Lower lobe of right lung (tissue), 2 donors: Measurements from ENCODE around the gene ARHGEF28. TPM values are rescaled to one million over a fixed set of nuclear protein-coding genes. Genes with fewer than 3 reads are reported as not detected.

Source experiments
- ATAC-seq, 2 donors: fragments of 200-7000 bp; cut with Tn5 transposase; one replicate each; pipeline ENCODE4 v1.9.1; 2020 to 2022; ENCODE audit warnings: mild to moderate bottlenecking in 2 of 2, moderate library complexity in 2 of 2
- DNase-seq: peaks from one replicate; pipeline ENCODE4 v3.0.0-alpha.2; 2020
- H3K27ac ChIP-seq: fragments of 200-600 bp; one replicate; pipeline ENCODE4 v1.8.0; 2022
- H3K27me3 ChIP-seq: fragments of 200-600 bp; one replicate; pipeline ENCODE4 v1.8.0; 2022; ENCODE audit warnings: low read depth
- H3K36me3 ChIP-seq: fragments of 200-600 bp; one replicate; pipeline ENCODE4 v1.8.0; 2022; ENCODE audit warnings: mild to moderate bottlenecking
- H3K4me1 ChIP-seq: fragments of 200-600 bp; one replicate; pipeline ENCODE4 v1.8.0; 2022
- H3K4me3 ChIP-seq: fragments of 200-600 bp; one replicate; pipeline ENCODE4 v1.8.0; 2022; ENCODE audit warnings: mild to moderate bottlenecking
- H3K9me3 ChIP-seq: fragments of 200-600 bp; one replicate; pipeline ENCODE4 v1.8.0; 2022
- intact Hi-C: fragments of 100-400 bp; cut with DNase I; formaldehyde crosslinking; loops from one replicate; pipeline ENCODE4 v1.11.0; 2022
- total RNA-seq: library from RNA; stranded (reverse); fragmentation: NEBNext Ultra II Directional; extraction: Animal tissue kit (Norgen Biotek cat#: 25700); gene quantifications from one replicate; pipeline ENCODE4 v1.2.1, GENCODE V29; 2021
- TF ChIP-seq, protein P1 (sequence below): fragments of 200-600 bp; IDR thresholded peaks from one replicate; pipeline ENCODE4 v1.8.0; 2022; ENCODE audit warnings: antibody characterized with exemption, mild to moderate bottlenecking
- donor health status: DM: no; HTN: yes; CAD: no; lungs with severe emphysema.

ARHGEF28 gene
- total RNA-seq, 1 donor from 2014 or later, result 30.4 TPM

DNA sequence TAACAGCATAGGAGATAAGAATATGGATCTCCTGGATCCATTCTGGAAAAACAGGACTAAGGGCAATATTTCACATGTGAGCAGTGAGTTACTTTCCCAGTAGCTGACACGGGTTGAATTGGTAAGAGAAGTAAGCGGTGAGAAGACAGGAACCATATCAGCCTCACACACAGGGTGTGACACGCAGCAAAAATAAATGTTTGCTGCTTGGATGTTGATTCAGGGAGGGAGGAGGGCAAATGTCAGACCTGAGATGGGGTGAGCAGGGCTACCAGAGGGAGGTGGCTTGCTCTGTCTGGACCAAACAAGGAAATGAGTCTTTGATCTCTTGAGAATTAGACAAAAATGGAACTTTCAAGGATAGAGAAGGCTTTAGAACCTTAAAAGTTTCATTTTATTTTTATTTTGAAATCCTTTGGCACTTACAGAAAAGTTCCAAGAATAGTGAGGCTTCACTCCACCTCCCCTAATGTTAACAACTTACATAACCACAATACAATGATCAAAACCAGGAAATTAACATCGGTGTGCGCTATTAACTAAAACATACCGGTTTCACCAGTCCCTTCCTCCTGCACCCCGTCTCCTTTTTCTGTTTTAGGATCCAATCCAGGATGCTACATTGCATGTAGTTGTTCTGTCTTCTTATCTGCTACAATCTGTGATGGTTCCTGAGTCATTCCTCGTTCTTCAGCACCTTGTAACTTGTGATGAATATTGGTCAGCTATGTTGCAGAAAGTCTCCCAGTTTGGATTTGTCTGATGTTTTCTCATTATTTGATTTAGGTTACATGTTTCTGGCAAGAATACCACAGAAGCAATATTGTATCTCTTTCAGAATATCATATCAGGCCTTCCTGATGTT, 20.5 kb upstream of the ARHGEF28 start:
- no peaks in the 10 kb centered on the region for H3K36me3 ChIP-seq
- intact Hi-C loops, result no loop called here
- TF ChIP-seq, protein P1, sequence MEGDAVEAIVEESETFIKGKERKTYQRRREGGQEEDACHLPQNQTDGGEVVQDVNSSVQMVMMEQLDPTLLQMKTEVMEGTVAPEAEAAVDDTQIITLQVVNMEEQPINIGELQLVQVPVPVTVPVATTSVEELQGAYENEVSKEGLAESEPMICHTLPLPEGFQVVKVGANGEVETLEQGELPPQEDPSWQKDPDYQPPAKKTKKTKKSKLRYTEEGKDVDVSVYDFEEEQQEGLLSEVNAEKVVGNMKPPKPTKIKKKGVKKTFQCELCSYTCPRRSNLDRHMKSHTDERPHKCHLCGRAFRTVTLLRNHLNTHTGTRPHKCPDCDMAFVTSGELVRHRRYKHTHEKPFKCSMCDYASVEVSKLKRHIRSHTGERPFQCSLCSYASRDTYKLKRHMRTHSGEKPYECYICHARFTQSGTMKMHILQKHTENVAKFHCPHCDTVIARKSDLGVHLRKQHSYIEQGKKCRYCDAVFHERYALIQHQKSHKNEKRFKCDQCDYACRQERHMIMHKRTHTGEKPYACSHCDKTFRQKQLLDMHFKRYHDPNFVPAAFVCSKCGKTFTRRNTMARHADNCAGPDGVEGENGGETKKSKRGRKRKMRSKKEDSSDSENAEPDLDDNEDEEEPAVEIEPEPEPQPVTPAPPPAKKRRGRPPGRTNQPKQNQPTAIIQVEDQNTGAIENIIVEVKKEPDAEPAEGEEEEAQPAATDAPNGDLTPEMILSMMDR, result no peak
- DNase-seq (no peak), ATAC-seq (no peak)
- no peaks in the 10 kb centered on the region for H3K9me3 ChIP-seq
- no peak overlapping the region for H3K27ac ChIP-seq
- no peaks in the 10 kb centered on the region for H3K27me3 ChIP-seq
- H3K4me1 ChIP-seq, result no peaks in the 10 kb centered on the region
- no peak overlapping the region for H3K4me3 ChIP-seq

DNA sequence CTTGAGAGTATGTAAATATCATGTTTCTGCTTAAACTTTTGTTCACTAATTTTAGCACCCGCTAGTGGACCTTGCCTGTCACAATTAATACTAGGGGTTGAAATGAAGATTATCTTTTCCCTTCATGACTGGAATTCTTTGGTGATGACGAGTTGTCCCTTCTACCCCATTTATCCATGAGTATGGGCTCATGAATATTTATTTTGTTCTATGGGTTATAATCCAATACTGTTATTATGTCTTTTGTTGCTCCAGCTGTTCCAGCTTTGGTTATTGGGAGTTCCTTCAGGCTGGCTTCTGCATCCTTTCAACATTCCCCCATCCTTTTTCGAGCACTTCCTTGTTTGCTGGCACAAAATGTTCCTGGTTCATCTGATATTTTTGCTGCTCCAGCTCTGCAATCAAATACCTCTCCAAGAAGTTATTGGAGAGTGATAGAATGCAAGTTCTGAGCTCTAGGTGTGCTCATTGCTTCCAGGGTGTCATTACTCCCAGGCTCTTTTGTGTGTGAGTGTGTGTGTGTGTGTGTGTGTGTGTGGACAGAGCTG, 19.7 kb upstream of the ARHGEF28 start:
- Histone ChIP-seq H3K36me3 (no peaks in the 10 kb centered on the region), H3K27ac (no peak overlapping the region), H3K9me3 (no peaks in the 10 kb centered on the region), H3K27me3 (no peaks in the 10 kb centered on the region), H3K4me3 (no peak overlapping the region), H3K4me1 (no peaks in the 10 kb centered on the region)
- DNase-seq (no peak), ATAC-seq (no peak)
- TF ChIP-seq, protein P1, result no peak
- intact Hi-C loops, result no loop called here

DNA sequence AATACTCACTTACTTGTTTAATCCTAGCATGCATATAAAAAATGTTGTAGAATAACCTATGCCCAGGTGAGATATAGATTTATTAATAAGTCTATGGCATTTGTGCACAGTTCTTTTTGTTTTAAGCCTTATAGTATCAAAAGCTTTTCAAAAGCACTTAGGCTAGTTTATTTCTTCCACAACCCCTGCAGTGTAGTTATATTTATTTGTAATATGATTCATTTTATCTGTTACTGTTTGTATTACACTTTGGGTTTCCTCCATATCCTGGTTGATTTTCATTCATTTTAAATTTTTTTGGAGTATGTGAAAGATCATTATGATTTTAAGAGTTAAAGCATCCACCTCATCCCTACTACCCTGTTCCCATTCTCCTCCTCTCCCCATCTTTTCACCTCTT, 18.8 kb upstream of the ARHGEF28 start:
- intact Hi-C loops, result no loop called here
- no peaks in the 10 kb centered on the region for H3K27me3 ChIP-seq
- no peaks in the 10 kb centered on the region for H3K9me3 ChIP-seq
- DNase-seq (no peak), ATAC-seq (no peak)
- H3K4me3 ChIP-seq, result no peak overlapping the region
- H3K36me3 ChIP-seq, result no peaks in the 10 kb centered on the region
- TF ChIP-seq, protein P1, result no peak
- no peaks in the 10 kb centered on the region for H3K4me1 ChIP-seq
- H3K27ac ChIP-seq, result no peak overlapping the region

DNA sequence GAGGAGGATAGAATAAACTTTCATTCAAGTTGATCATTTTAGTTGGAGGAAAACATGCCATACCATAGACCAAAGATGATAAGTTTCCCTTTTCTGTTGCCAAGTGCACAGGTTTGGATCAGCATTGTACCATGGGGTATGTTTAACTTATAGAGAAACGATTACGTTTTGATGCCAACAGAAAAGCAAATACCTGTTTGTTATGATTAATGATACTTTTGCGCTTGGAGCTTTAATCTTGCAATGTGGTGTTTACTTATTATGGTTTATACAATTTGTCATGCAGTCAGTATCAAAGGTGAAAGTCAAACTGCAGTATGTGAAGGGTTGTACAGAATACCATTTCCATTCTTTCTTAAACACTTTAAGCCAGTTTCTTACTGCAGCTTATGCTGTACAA, 13.2 kb upstream of the ARHGEF28 start:
- Histone ChIP-seq H3K4me3 (no peak overlapping the region), H3K36me3 (no peaks in the 10 kb centered on the region), H3K9me3 (no peaks in the 10 kb centered on the region), H3K27ac (no peak overlapping the region), H3K27me3 (no peaks in the 10 kb centered on the region), H3K4me1 (no peaks in the 10 kb centered on the region)
- DNase-seq (no peak), ATAC-seq (no peak)
- intact Hi-C loops, result no loop called here
- TF ChIP-seq, protein P1, result no peak

DNA sequence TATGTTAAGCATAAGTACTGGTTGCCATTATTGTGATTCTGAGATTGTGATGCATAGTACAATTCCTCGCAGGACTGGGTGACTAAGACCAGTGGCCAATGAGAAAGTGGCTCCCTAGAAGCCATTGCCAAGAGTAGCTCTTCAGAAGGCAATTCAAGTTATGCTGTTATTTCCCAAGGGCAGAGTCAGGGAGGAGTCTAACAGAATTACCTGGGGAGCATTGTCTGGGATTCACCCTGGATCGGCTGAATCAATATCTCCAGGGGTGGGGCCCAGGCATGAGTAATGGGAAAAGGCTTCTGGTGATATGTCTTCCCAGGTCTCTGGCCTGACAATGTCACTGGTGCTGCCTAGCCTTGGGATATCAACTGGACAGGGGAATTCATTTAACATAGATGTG, 10.9 kb upstream of the ARHGEF28 start:
- intact Hi-C loops, result no loop called here
- Histone ChIP-seq H3K27ac (no peak overlapping the region), H3K4me1 (no peaks in the 10 kb centered on the region), H3K4me3 (no peak overlapping the region), H3K27me3 (no peaks in the 10 kb centered on the region), H3K9me3 (no peaks in the 10 kb centered on the region), H3K36me3 (no peaks in the 10 kb centered on the region)
- no peak for DNase-seq
- no peak for ATAC-seq
- TF ChIP-seq, protein P1, result no peak
